Measurements from ENCODE around the gene TRIM2.
"Not testable (repeated sequence)": the region's sequence is repeated elsewhere in the genome, so short reads cannot be mapped to it uniquely, and the experiment has no call there.

The TRIM2 gene

GRCh38 chr4:153204247-153204671 lies at the start of gene TRIM2:
TRIM2 (plus strand) TSS chr4:153204443; CDS start chr4:153204531, 88 bp downstream.
- no peak for DNase-seq
- in situ Hi-C loops (cut with HindIII; ENCODE audit: low pct_ligation_motif_present, low pct_unique_long_range_greater_than_20kb, low sequenced_read_pairs), result no loop called here

GRCh38 chr4:153155686-153156085 lies 48.6 kb upstream of the TRIM2 start:
- in situ Hi-C loops (cut with HindIII; ENCODE audit: low pct_ligation_motif_present, low pct_unique_long_range_greater_than_20kb, low sequenced_read_pairs), result no loop called here
- DNase-seq, result no peak

GRCh38 chr4:153156263-153156662 lies 48.0 kb upstream of the TRIM2 start:
- no peak for DNase-seq
- in situ Hi-C loops (cut with HindIII; ENCODE audit: low pct_ligation_motif_present, low pct_unique_long_range_greater_than_20kb, low sequenced_read_pairs), result no loop called here

- in situ Hi-C loops (cut with HindIII; ENCODE audit: low pct_ligation_motif_present, low pct_unique_long_range_greater_than_20kb, low sequenced_read_pairs), result no loop called here
- no peak for DNase-seq
These were observed 47.5 kb upstream of the TRIM2 start for GRCh38 chr4:153156721-153157120.

- in situ Hi-C loops (cut with HindIII; ENCODE audit: low pct_ligation_motif_present, low pct_unique_long_range_greater_than_20kb, low sequenced_read_pairs), result no loop called here
- no peak for DNase-seq
These were observed 45.2 kb upstream of the TRIM2 start for GRCh38 chr4:153159016-153159415.

- no peak for DNase-seq
- in situ Hi-C loops (cut with HindIII; ENCODE audit: low pct_ligation_motif_present, low pct_unique_long_range_greater_than_20kb, low sequenced_read_pairs), result no loop called here
These were observed 44.5 kb upstream of the TRIM2 start for GRCh38 chr4:153159728-153160221.

- no peak for DNase-seq
- in situ Hi-C loops (cut with HindIII; ENCODE audit: low pct_ligation_motif_present, low pct_unique_long_range_greater_than_20kb, low sequenced_read_pairs), result no loop called here
These were observed 43.4 kb upstream of the TRIM2 start for GRCh38 chr4:153160821-153161220.

- DNase-seq, result no peak
- in situ Hi-C loops (cut with HindIII; ENCODE audit: low pct_ligation_motif_present, low pct_unique_long_range_greater_than_20kb, low sequenced_read_pairs), result no loop called here
These were observed 42.8 kb upstream of the TRIM2 start for GRCh38 chr4:153161226-153161963.

- in situ Hi-C loops (cut with HindIII; ENCODE audit: low pct_ligation_motif_present, low pct_unique_long_range_greater_than_20kb, low sequenced_read_pairs); DNase-seq: not testable (repeated sequence)
These were observed 39.0 kb upstream of the TRIM2 start for GRCh38 chr4:153165236-153165635.

- in situ Hi-C loops (cut with HindIII; ENCODE audit: low pct_ligation_motif_present, low pct_unique_long_range_greater_than_20kb, low sequenced_read_pairs), result no loop called here
- DNase-seq, result no peak
These were observed 37.3 kb upstream of the TRIM2 start for GRCh38 chr4:153166716-153167501.

GRCh38 chr4:153169776-153170175 lies 34.5 kb upstream of the TRIM2 start:
- no peak for DNase-seq
- in situ Hi-C loops (cut with HindIII; ENCODE audit: low pct_ligation_motif_present, low pct_unique_long_range_greater_than_20kb, low sequenced_read_pairs), result no loop called here

- DNase-seq, result no peak
- in situ Hi-C loops (cut with HindIII; ENCODE audit: low pct_ligation_motif_present, low pct_unique_long_range_greater_than_20kb, low sequenced_read_pairs), result no loop called here
These were observed 33.8 kb upstream of the TRIM2 start for GRCh38 chr4:153170407-153170806.

- no peak for DNase-seq
These were observed 29.2 kb upstream of the TRIM2 start for GRCh38 chr4:153174821-153175567.

GRCh38 chr4:153176938-153177337 lies 27.3 kb upstream of the TRIM2 start:
- in situ Hi-C loops (cut with HindIII; ENCODE audit: low pct_ligation_motif_present, low pct_unique_long_range_greater_than_20kb, low sequenced_read_pairs), result no loop called here
- DNase-seq, result no peak

More at GRCh38 chr4:153174821-153175567, 29.2 kb upstream of the TRIM2 start:
- in situ Hi-C loops (cut with HindIII; ENCODE audit: low pct_ligation_motif_present, low pct_unique_long_range_greater_than_20kb, low sequenced_read_pairs), result no loop called here

- no peak for DNase-seq
- in situ Hi-C loops (cut with HindIII; ENCODE audit: low pct_ligation_motif_present, low pct_unique_long_range_greater_than_20kb, low sequenced_read_pairs), result no loop called here
These were observed 26.4 kb upstream of the TRIM2 start for GRCh38 chr4:153177841-153178240.

- in situ Hi-C loops (cut with HindIII; ENCODE audit: low pct_ligation_motif_present, low pct_unique_long_range_greater_than_20kb, low sequenced_read_pairs), result no loop called here
- no peak for DNase-seq
These were observed 25.1 kb upstream of the TRIM2 start for GRCh38 chr4:153179100-153179499.

GRCh38 chr4:153181293-153181692 lies 22.9 kb upstream of the TRIM2 start:
- in situ Hi-C loops (cut with HindIII; ENCODE audit: low pct_ligation_motif_present, low pct_unique_long_range_greater_than_20kb, low sequenced_read_pairs), result no loop called here
- DNase-seq, result no peak

GRCh38 chr4:153181700-153182099 lies 22.5 kb upstream of the TRIM2 start:
- no peak for DNase-seq

GRCh38 chr4:153183146-153183545 lies 21.1 kb upstream of the TRIM2 start:
- in situ Hi-C loops (cut with HindIII; ENCODE audit: low pct_ligation_motif_present, low pct_unique_long_range_greater_than_20kb, low sequenced_read_pairs), result no loop called here
- no peak for DNase-seq

More at GRCh38 chr4:153181700-153182099, 22.5 kb upstream of the TRIM2 start:
- in situ Hi-C loops (cut with HindIII; ENCODE audit: low pct_ligation_motif_present, low pct_unique_long_range_greater_than_20kb, low sequenced_read_pairs), result no loop called here

All from ACHN (cell line).